ENCODE results near the gene IFITM10.

The IFITM10 gene

GRCh38 chr11:1778141-1778911 is 27.9 kb upstream of the IFITM10 start:
- no peak overlapping the region for H3K4me3 ChIP-seq (ENCODE audit: control insufficient read depth, low read depth, low read length)
- DNase-seq (ENCODE audit: low read depth): no peak
- TF ChIP-seq CTCF (conservative IDR thresholded peaks at IDR 0.05; ENCODE audit: control insufficient read depth, insufficient read depth, low read depth, low read length): no peak

- no peak for DNase-seq (ENCODE audit: low read depth)
- no peak overlapping the region for H3K4me3 ChIP-seq (ENCODE audit: control insufficient read depth, low read depth, low read length)
These were observed 27.3 kb upstream of the IFITM10 start for GRCh38 chr11:1777737-1778136.

DNA sequence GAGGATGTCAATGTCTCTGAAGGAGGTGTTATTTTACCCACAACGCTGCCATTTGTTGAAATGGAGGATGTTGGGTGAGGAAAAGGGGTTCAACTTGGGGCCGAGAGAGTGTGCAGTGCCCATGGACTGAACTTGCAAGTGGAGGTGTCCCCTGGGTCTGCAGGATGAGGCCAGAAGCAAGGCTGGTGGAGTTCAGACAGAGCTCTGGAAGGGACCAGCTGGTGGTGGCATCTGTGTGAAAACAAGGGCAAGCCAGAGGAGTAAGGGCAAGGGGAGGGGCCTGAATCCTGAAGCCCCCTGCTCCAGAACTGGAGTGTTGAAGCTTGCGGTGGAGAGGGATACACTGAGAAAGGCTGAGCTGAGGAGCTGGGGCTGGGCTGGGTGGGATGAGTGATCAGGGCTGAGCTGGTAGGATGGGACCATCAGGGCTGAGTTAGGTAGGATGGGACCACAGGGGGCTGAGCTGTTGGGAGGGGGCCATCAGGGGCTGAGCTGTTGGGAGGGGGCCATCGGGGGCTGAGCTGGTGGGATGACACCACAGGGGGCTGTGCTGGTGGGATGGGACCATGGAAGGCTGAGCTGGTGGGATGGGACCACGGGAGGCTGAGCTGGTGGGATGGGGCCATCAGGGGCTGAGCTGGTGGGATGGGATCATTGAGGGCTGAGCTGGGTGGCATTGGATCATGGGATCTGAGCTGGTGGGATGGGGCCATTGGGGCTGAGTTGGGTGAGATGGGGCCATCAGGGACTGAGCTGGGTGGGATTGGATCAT is 26.7 kb upstream of the IFITM10 start:
- no peak for DNase-seq (ENCODE audit: low read depth)
- H3K4me3 ChIP-seq (ENCODE audit: control insufficient read depth, low read depth, low read length): no peak overlapping the region
- no peak for TF ChIP-seq CTCF (conservative IDR thresholded peaks at IDR 0.05; ENCODE audit: control insufficient read depth, insufficient read depth, low read depth, low read length)

More at GRCh38 chr11:1777737-1778136, 27.3 kb upstream of the IFITM10 start:
- no peak for TF ChIP-seq CTCF (conservative IDR thresholded peaks at IDR 0.05; ENCODE audit: control insufficient read depth, insufficient read depth, low read depth, low read length)

DNA sequence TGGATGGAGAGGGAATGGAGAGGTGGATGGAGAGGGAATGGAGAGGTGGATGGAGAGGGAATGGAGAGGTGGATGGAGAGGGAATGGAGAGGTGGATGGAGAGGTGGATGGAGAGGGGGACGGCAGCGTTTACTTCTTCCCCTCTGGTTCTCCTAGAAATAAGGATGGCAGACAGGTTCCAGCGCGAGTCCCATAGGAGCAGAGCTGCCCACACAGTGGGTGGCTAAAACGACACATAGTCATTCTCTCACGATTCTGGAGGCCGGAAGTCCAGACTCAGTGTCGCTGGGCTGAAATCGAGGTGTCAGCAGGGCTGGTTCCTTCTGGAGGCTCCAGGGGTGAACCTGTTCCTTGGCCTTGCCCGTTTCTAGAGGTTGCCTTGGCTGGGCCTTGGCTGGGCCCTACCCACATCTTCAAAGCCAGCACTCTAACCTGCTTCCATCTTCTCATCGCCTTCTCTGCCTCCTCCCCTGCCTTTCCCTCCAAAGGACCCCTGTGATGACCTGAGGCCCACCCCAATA is 26.0 kb upstream of the IFITM10 start:
- no peak for DNase-seq (ENCODE audit: low read depth)
- no peak overlapping the region for H3K4me3 ChIP-seq (ENCODE audit: control insufficient read depth, low read depth, low read length)
- no peak for TF ChIP-seq CTCF (conservative IDR thresholded peaks at IDR 0.05; ENCODE audit: control insufficient read depth, insufficient read depth, low read depth, low read length)

DNA sequence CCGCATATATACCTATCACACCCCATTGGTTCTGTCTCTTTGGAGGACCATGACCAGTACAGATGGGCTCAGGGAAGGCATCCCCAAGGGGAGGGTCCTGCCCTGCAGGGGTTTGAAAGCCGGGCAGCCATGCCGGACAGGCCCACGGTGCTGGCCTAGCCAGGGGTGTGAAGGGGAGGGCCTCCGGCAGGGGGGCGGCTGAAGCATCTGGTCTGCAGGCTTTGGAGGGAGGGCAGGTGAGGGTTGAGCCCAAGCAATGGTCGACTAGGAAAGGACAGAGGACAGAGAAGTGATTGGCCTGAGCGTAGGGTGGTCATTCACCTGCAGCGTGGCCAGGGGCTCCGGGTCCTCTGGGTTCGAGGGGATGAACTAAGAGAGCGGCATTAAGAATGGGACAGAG is 24.5 kb upstream of the IFITM10 start:
- DNase-seq (ENCODE audit: low read depth): no peak
- TF ChIP-seq CTCF (conservative IDR thresholded peaks at IDR 0.05; ENCODE audit: control insufficient read depth, insufficient read depth, low read depth, low read length): no peak
- H3K4me3 ChIP-seq (ENCODE audit: control insufficient read depth, low read depth, low read length): no peak overlapping the region

DNA sequence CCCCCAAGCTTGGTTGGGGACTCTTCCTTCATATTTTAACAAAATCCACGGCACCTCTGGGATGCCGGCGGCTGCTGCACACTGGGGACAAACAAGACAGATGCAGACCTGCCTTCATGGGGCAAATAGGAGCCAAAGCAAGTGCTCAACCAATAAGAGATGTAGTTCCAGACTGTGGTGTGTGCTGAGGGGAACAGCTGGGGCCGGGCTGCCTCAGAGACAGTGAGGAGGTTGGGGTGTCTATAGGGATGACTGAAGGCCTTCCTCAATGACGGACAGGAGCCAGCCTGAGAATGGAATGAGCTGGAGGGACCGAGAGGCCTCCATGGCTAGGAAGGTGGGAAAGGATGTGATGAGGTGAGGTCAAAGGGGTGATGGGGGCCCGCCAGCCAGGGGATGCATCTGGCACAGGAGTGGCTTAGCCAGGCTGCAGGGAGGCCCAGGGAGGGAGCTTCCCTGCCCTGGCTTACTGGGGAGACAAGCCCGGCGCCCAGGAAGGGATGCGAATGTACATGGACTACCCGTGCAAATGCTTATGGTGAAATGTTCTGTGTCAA is 23.7 kb upstream of the IFITM10 start:
- DNase-seq (ENCODE audit: low read depth): no peak
- no peak for TF ChIP-seq CTCF (conservative IDR thresholded peaks at IDR 0.05; ENCODE audit: control insufficient read depth, insufficient read depth, low read depth, low read length)
- no peak overlapping the region for H3K4me3 ChIP-seq (ENCODE audit: control insufficient read depth, low read depth, low read length)
